ENCODE measurements around the gene FAM193A.
"Not testable (repeated sequence)": the region's sequence is repeated elsewhere in the genome, so short reads cannot be mapped to it uniquely, and the experiment has no call there.

The FAM193A gene

DNA sequence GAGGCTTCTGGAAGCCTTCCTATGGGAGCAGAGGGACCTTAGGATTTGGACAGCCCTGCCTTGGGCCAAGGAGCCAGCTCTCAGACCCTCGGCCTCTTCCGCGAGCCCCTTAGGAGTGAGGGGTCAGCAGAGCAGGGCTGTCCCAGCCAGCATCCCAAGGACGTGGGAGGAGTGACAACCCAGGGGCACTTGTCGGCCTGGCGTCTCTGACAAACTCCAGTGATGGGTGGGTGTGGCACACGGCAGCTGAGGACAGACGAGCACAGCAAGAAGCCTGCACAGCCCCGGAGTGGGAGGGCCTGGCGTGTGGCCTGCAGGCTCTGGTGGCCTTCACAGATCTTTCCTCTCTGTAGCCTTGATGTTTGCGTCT is 231.2 kb downstream of the FAM193A start:
- Histone ChIP-seq H3K4me1 (ENCODE audit: insufficient read depth, poor library complexity, severe bottlenecking) (no peaks in the 10 kb centered on the region), H3K36me3 (ENCODE audit: low read depth) (no peaks in the 10 kb centered on the region), H3K27me3 (ENCODE audit: insufficient read depth, poor library complexity, severe bottlenecking) (no peaks in the 10 kb centered on the region), H3K4me3 (ENCODE audit: severe bottlenecking) (no peak overlapping the region), H3K27ac (ENCODE audit: poor library complexity, severe bottlenecking) (no peak overlapping the region), H3K9me3 (ENCODE audit: severe bottlenecking) (no peaks in the 10 kb centered on the region)
- TF ChIP-seq, protein P1, sequence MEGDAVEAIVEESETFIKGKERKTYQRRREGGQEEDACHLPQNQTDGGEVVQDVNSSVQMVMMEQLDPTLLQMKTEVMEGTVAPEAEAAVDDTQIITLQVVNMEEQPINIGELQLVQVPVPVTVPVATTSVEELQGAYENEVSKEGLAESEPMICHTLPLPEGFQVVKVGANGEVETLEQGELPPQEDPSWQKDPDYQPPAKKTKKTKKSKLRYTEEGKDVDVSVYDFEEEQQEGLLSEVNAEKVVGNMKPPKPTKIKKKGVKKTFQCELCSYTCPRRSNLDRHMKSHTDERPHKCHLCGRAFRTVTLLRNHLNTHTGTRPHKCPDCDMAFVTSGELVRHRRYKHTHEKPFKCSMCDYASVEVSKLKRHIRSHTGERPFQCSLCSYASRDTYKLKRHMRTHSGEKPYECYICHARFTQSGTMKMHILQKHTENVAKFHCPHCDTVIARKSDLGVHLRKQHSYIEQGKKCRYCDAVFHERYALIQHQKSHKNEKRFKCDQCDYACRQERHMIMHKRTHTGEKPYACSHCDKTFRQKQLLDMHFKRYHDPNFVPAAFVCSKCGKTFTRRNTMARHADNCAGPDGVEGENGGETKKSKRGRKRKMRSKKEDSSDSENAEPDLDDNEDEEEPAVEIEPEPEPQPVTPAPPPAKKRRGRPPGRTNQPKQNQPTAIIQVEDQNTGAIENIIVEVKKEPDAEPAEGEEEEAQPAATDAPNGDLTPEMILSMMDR (IDR thresholded peaks at IDR 0.05; ENCODE audit: poor library complexity, severe bottlenecking) = no peak
- DNase-seq (ENCODE audit: low spot score) = no peak
- no peak for ATAC-seq (ENCODE audit: low read depth)

DNA sequence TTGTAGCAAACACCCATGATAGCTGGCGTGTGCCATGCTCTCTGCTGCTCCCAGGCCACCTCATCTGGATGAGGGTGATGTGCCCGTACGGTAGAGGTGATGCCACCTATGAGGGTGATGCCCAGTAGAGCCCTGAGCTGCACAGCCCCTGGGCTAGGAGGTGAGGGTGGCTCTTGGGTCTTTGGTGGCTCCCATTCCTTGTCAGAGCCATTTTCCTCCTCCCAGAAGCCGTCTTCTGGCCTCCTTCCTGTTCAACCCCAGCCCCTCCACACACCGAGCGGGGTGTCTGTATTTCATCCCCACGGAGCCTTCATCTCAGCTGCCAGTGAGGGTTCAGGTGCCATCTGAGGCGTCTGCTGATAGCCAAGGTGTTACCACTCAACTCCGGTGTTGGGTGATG is 231.7 kb downstream of the FAM193A start:
- TF ChIP-seq, protein P1 (IDR thresholded peaks at IDR 0.05; ENCODE audit: poor library complexity, severe bottlenecking) = no peak
- no peak for ATAC-seq (ENCODE audit: low read depth)
- no peak for DNase-seq (ENCODE audit: low spot score)
- Histone ChIP-seq H3K9me3 (ENCODE audit: severe bottlenecking) (no peaks in the 10 kb centered on the region), H3K27me3 (ENCODE audit: insufficient read depth, poor library complexity, severe bottlenecking) (no peaks in the 10 kb centered on the region), H3K36me3 (ENCODE audit: low read depth) (no peaks in the 10 kb centered on the region), H3K27ac (ENCODE audit: poor library complexity, severe bottlenecking) (no peak overlapping the region), H3K4me3 (ENCODE audit: severe bottlenecking) (no peak overlapping the region), H3K4me1 (ENCODE audit: insufficient read depth, poor library complexity, severe bottlenecking) (no peaks in the 10 kb centered on the region)

DNA sequence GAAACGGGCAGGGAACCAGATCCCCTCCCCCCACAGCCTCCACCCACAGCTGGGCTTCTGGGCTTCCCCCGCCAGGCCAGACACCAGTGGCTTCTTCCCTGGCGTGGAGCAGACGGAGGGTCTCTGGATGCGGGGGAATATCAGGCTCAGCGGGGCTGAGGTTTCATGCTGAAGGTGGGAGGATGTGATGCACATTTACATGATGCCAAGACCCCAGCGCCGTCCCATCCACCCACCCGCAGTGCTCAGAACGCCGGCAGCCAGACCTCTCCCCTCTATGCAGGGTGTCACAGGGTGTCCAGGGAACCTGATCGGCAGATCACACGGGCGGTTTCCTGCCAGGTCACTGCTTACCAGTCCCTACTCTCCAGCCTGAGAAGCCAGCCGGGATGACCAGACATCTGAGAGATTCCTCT is 232.5 kb downstream of the FAM193A start:
- no peak for ATAC-seq (ENCODE audit: low read depth)
- Histone ChIP-seq H3K9me3 (ENCODE audit: severe bottlenecking) (no peaks in the 10 kb centered on the region), H3K4me3 (ENCODE audit: severe bottlenecking) (no peak overlapping the region), H3K4me1 (ENCODE audit: insufficient read depth, poor library complexity, severe bottlenecking) (no peaks in the 10 kb centered on the region), H3K36me3 (ENCODE audit: low read depth) (no peaks in the 10 kb centered on the region), H3K27ac (ENCODE audit: poor library complexity, severe bottlenecking) (no peak overlapping the region), H3K27me3 (ENCODE audit: insufficient read depth, poor library complexity, severe bottlenecking) (no peaks in the 10 kb centered on the region)
- TF ChIP-seq, protein P1 (IDR thresholded peaks at IDR 0.05; ENCODE audit: poor library complexity, severe bottlenecking) = no peak
- DNase-seq (ENCODE audit: low spot score) = no peak

DNA sequence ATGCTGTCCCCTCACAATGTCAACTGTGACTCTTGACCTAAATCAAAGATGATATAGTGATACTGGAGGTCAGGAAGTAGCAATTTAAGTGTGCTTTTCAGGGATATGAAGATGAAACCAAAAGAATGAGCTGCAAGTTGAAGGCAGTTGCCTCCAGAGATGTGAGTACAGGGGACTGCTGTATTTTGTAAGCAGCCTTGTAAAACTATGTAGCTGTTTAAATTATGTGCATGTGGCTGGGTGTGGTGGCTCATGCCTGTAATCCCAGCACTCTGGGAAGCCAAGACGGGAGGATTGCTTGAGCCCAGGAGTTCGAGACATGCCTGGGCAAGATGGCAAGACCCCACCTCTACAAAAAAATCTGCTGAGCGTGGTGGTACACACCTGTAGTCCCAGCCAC is 234.8 kb downstream of the FAM193A start:
- H3K4me1 ChIP-seq (ENCODE audit: insufficient read depth, poor library complexity, severe bottlenecking) = no peaks in the 10 kb centered on the region
- H3K36me3 ChIP-seq (ENCODE audit: low read depth) = no peaks in the 10 kb centered on the region
- no peak for ATAC-seq (ENCODE audit: low read depth)
- H3K4me3 ChIP-seq (ENCODE audit: severe bottlenecking) = no peak overlapping the region
- TF ChIP-seq, protein P1 (IDR thresholded peaks at IDR 0.05; ENCODE audit: poor library complexity, severe bottlenecking) = no peak
- DNase-seq (ENCODE audit: low spot score) = no peak
- no peak overlapping the region for H3K27ac ChIP-seq (ENCODE audit: poor library complexity, severe bottlenecking)
- H3K9me3 ChIP-seq (ENCODE audit: severe bottlenecking) = no peaks in the 10 kb centered on the region
- no peaks in the 10 kb centered on the region for H3K27me3 ChIP-seq (ENCODE audit: insufficient read depth, poor library complexity, severe bottlenecking)

DNA sequence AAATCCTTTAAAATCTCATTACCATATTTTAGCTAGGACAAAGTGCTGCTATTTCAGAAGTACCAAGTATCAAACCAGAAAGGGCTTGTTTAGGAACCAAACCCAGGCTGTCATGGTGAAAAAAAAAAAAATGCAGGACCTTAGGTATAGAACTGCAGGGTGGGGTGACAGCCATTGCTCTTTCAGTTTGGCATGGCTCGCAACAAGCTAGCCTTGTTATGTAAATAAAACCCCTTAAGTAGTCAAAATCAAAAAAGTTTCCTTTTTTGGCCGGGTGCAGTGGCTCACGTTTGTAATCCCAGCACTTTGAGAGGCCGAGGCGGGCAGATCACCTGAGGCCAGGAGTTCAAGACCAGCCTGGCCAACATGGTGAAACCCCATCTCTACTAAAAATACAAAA is 244.2 kb downstream of the FAM193A start:
- H3K9me3 ChIP-seq (ENCODE audit: severe bottlenecking); H3K27me3 ChIP-seq (ENCODE audit: insufficient read depth, poor library complexity, severe bottlenecking); H3K4me1 ChIP-seq (ENCODE audit: insufficient read depth, poor library complexity, severe bottlenecking); H3K36me3 ChIP-seq (ENCODE audit: low read depth); H3K4me3 ChIP-seq (ENCODE audit: severe bottlenecking); H3K27ac ChIP-seq (ENCODE audit: poor library complexity, severe bottlenecking); ATAC-seq (ENCODE audit: low read depth): not testable (repeated sequence)
- DNase-seq (ENCODE audit: low spot score) = peak; percentile 4
